LNCaP clone FGC (cell line): ENCODE data around the gene PRKAR1B.

ENCODE experiments used
- DNase-seq: peaks from one replicate; pipeline ENCODE4 v3.0.0-alpha.2; 2011; ENCODE audit warnings: low read depth
- H3K4me3 ChIP-seq: 2 replicates; pipeline ENCODE4 v1.5.1; 2011; ENCODE audit warnings: mild to moderate bottlenecking, low read depth, low read length, control low read depth
- TF ChIP-seq, protein P1 (sequence below): IDR thresholded peaks from 2 replicates; pipeline ENCODE4 v1.5.1; 2012; ENCODE audit warnings: mild to moderate bottlenecking; ENCODE audit not compliant: control insufficient read depth, insufficient read depth; ENCODE audit errors: extremely low read depth

PRKAR1B gene

DNA sequence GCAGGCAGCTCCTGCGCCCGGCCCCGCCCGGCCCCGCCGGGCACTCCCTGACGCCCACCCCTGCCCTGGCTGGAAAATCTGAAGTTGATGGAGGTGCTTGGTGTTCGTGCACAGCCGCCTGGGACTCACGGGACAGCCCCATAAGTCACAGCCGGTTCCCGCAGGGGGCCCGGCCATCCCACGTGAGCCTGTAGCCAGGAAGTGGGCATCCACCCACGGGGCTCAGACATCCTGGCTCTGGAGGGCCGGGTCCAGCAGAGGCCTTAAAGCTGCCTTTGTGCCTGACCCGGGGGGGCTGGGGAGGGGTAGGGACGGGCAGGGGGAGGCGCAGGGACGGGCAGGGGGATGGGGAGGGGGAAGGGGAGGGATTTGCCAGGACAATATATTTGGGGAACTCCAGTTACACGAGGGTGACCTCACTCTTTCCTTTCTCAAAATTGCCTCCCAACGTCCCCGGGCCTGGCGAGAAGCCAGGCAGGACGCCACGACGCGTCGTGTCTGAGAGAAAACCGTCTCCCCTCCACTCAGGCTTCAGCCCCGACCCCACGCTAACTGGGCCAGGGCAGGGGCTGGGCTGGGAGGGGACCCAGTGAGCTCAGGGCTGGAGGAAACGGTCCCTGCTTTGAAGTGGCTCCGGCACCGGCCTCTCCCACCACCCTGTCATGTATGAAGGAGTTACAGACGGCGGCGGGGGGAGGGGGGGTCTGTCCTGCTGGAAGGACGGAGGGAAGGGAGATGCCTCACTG is 125.3 kb downstream of the PRKAR1B start:
- no peak overlapping the region for H3K4me3 ChIP-seq
- no peak for DNase-seq
- TF ChIP-seq, protein P1, sequence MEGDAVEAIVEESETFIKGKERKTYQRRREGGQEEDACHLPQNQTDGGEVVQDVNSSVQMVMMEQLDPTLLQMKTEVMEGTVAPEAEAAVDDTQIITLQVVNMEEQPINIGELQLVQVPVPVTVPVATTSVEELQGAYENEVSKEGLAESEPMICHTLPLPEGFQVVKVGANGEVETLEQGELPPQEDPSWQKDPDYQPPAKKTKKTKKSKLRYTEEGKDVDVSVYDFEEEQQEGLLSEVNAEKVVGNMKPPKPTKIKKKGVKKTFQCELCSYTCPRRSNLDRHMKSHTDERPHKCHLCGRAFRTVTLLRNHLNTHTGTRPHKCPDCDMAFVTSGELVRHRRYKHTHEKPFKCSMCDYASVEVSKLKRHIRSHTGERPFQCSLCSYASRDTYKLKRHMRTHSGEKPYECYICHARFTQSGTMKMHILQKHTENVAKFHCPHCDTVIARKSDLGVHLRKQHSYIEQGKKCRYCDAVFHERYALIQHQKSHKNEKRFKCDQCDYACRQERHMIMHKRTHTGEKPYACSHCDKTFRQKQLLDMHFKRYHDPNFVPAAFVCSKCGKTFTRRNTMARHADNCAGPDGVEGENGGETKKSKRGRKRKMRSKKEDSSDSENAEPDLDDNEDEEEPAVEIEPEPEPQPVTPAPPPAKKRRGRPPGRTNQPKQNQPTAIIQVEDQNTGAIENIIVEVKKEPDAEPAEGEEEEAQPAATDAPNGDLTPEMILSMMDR, result no peak

DNA sequence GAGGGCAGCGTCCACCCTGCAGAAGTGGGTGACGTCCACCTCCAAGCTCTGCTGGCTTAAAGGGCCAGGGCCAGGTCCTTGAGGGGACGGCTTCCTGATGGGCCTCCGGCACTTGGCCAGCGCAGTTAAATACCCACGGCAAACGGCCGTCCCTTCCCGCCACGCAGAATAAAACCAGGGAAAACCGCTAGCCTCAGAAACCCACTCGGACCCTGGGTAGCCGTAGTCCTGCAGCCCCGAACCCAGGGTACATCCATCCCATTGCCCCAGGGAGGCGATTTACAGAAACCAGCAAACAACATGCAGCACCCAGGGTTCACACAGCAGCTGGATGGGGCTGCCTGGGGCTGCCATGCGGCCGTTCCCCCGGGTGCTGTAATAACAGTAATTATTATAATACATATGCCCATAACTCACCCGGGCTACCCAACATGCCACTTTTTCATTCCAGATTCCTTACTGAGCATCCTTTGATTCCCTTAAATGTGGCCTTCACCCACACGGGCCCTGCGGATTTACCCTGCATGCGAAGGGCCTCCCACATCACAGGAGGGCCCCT is 126.0 kb downstream of the PRKAR1B start:
- no peak for DNase-seq
- TF ChIP-seq, protein P1, result no peak
- no peak overlapping the region for H3K4me3 ChIP-seq

DNA sequence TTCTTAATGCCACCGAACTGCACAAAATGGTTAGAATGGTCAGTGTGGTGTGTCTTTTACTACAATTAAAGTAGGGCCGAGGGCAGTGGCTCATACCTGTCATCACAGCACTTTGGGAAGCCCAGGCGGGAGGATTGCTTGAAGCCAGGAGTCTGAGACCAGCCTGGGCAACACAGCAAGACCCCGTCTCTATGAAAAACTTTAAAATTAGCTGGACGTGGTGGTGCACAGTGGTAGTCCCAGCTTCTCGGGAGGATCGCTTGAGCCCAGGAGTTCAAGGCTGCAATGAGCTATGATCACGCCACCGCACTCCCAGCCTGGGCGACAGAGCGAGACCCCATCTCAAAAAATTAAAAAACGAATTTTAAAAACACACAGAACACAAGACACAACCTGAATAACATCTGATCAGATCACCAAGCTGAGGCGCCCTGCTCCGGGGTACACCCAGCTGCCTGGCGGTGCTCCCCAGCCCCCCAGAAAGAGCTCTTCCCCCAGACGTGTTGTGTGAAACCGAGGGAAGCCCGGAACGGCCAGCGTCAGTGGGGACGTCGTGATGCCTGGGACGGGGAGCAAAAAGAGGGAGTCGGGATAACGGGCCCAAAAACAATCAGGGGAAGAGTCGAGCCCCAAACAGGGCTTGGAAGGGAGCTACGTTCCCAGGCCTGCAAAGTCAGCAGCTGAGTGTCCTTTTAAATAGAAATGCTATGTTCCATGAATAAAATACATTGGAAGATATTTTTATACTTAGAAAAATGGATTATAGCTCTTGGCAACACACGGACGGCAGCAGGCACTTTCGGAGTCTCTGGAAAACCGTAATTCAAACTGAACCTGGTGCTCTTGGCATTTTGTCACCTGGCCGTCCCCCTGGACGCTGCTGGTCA is 126.7 kb downstream of the PRKAR1B start:
- H3K4me3 ChIP-seq, result no peak overlapping the region
- DNase-seq, result no peak
- TF ChIP-seq, protein P1, result no peak

DNA sequence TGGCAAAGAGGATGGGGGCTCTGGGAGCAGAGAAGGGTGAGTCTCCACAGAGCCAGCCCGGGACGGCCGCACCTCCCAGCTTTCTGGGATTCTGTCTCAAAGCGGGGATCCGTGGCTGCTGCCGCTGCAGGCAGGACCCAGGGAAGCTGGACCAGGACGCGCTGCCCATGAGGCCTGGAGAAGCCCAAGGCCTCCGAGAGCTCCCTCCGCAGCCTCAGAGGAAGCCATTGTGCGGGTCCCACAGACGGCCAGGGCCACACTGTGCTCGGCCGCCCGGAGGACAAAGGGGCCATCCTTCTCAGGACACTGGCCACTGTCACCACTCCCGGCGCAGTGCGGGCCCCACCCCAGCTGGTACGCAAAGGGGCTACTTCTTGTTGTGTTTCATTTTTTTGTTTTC is 128.2 kb downstream of the PRKAR1B start:
- H3K4me3 ChIP-seq, result no peak overlapping the region
- no peak for DNase-seq
- TF ChIP-seq, protein P1, result no peak

DNA sequence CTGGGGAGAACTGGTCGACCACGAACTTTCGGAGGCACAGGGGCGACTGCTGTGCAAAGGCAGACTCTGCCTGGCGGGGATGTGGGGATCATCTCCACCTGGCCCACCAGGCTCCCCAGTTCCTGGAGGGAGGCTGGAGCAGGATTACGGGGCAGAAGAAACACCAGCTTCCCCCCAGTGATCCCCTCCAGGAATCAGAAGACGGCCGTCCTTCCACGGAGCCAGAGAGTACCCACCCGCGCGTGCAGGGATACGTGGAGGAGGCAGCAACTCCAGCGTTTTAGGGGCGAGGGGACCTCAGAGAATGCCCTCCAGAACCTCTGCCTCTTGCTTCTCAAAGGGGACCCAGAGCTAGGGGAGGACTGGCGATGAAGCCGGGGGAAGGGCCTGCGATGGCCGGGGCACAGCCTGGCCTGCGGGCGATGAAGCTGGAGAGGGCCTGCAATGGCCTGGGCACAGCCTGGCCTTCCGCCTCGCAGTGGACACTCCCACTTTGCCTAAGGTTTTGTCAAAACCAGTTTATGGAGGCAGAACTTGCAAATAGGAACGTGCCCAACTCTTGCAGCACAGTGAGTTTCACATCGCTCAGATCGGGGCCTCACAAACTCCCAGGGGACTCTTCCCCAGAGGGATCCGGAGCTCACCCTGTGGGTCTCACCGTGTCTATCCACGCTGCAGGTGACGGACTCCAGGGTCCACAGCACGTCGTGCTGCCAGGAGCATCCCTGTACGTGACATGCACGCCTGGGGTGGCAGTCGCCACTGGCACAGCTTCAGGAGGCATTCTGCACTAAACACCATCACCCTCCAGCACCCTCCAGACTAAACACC is 129.5 kb downstream of the PRKAR1B start:
- TF ChIP-seq, protein P1, result no peak
- no peak overlapping the region for H3K4me3 ChIP-seq
- no peak for DNase-seq

DNA sequence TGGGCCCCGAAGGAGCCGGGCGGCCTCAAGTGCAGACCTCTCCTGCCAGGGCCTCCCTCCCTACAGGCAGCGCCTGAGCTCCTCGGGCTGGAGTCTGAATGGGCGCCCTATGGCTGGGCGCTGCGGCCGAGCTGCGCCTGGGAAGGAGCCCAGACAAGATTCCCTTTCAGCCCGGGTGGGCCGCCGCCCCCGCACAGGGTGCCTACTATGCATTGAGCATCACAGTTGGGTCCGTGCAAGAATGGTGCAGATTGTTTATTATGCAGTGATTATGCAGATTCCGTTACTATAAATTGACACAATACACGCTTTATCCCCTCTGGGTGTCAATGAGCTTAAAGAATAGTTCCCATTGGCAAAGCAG is 130.3 kb downstream of the PRKAR1B start:
- H3K4me3 ChIP-seq, result no peak overlapping the region
- TF ChIP-seq, protein P1, result no peak
- no peak for DNase-seq
